Measurements from ENCODE around the gene MED13L. TPM values are rescaled to one million over a fixed set of nuclear protein-coding genes. Genes with fewer than 3 reads are reported as not detected.

MED13L gene
- total and polyA plus RNA-seq, 2 of the 8 experiments (the other 6 are each of a cell fraction or from before 2014, with no cell fraction given), result 15.9 to 51.7 TPM

GRCh38 chr12:116090516-116090915 is 187.0 kb downstream of the MED13L start (continued):
- TF ChIP-seq SIN3A (conservative IDR thresholded peaks at IDR 0.05 in 1 of 2, IDR thresholded peaks at IDR 0.05 in 1 of 2; ENCODE audit: low read depth in 1 of 2, low read length in 2 of 2) (no peak), HDAC6 (IDR thresholded peaks at IDR 0.05; ENCODE audit: low read depth, low read length) (no peak), NRF1 (IDR thresholded peaks at IDR 0.05; ENCODE audit: low read depth, low read length) (no peak)
- TF ChIP-seq, protein P1, sequence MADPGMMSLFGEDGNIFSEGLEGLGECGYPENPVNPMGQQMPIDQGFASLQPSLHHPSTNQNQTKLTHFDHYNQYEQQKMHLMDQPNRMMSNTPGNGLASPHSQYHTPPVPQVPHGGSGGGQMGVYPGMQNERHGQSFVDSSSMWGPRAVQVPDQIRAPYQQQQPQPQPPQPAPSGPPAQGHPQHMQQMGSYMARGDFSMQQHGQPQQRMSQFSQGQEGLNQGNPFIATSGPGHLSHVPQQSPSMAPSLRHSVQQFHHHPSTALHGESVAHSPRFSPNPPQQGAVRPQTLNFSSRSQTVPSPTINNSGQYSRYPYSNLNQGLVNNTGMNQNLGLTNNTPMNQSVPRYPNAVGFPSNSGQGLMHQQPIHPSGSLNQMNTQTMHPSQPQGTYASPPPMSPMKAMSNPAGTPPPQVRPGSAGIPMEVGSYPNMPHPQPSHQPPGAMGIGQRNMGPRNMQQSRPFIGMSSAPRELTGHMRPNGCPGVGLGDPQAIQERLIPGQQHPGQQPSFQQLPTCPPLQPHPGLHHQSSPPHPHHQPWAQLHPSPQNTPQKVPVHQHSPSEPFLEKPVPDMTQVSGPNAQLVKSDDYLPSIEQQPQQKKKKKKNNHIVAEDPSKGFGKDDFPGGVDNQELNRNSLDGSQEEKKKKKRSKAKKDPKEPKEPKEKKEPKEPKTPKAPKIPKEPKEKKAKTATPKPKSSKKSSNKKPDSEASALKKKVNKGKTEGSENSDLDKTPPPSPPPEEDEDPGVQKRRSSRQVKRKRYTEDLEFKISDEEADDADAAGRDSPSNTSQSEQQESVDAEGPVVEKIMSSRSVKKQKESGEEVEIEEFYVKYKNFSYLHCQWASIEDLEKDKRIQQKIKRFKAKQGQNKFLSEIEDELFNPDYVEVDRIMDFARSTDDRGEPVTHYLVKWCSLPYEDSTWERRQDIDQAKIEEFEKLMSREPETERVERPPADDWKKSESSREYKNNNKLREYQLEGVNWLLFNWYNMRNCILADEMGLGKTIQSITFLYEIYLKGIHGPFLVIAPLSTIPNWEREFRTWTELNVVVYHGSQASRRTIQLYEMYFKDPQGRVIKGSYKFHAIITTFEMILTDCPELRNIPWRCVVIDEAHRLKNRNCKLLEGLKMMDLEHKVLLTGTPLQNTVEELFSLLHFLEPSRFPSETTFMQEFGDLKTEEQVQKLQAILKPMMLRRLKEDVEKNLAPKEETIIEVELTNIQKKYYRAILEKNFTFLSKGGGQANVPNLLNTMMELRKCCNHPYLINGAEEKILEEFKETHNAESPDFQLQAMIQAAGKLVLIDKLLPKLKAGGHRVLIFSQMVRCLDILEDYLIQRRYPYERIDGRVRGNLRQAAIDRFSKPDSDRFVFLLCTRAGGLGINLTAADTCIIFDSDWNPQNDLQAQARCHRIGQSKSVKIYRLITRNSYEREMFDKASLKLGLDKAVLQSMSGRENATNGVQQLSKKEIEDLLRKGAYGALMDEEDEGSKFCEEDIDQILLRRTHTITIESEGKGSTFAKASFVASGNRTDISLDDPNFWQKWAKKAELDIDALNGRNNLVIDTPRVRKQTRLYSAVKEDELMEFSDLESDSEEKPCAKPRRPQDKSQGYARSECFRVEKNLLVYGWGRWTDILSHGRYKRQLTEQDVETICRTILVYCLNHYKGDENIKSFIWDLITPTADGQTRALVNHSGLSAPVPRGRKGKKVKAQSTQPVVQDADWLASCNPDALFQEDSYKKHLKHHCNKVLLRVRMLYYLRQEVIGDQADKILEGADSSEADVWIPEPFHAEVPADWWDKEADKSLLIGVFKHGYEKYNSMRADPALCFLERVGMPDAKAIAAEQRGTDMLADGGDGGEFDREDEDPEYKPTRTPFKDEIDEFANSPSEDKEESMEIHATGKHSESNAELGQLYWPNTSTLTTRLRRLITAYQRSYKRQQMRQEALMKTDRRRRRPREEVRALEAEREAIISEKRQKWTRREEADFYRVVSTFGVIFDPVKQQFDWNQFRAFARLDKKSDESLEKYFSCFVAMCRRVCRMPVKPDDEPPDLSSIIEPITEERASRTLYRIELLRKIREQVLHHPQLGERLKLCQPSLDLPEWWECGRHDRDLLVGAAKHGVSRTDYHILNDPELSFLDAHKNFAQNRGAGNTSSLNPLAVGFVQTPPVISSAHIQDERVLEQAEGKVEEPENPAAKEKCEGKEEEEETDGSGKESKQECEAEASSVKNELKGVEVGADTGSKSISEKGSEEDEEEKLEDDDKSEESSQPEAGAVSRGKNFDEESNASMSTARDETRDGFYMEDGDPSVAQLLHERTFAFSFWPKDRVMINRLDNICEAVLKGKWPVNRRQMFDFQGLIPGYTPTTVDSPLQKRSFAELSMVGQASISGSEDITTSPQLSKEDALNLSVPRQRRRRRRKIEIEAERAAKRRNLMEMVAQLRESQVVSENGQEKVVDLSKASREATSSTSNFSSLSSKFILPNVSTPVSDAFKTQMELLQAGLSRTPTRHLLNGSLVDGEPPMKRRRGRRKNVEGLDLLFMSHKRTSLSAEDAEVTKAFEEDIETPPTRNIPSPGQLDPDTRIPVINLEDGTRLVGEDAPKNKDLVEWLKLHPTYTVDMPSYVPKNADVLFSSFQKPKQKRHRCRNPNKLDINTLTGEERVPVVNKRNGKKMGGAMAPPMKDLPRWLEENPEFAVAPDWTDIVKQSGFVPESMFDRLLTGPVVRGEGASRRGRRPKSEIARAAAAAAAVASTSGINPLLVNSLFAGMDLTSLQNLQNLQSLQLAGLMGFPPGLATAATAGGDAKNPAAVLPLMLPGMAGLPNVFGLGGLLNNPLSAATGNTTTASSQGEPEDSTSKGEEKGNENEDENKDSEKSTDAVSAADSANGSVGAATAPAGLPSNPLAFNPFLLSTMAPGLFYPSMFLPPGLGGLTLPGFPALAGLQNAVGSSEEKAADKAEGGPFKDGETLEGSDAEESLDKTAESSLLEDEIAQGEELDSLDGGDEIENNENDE (IDR thresholded peaks at IDR 0.05; ENCODE audit: insufficient replicate concordance, low read length), result no peak
- TF ChIP-seq, protein P2, sequence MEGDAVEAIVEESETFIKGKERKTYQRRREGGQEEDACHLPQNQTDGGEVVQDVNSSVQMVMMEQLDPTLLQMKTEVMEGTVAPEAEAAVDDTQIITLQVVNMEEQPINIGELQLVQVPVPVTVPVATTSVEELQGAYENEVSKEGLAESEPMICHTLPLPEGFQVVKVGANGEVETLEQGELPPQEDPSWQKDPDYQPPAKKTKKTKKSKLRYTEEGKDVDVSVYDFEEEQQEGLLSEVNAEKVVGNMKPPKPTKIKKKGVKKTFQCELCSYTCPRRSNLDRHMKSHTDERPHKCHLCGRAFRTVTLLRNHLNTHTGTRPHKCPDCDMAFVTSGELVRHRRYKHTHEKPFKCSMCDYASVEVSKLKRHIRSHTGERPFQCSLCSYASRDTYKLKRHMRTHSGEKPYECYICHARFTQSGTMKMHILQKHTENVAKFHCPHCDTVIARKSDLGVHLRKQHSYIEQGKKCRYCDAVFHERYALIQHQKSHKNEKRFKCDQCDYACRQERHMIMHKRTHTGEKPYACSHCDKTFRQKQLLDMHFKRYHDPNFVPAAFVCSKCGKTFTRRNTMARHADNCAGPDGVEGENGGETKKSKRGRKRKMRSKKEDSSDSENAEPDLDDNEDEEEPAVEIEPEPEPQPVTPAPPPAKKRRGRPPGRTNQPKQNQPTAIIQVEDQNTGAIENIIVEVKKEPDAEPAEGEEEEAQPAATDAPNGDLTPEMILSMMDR (IDR thresholded peaks at IDR 0.05; ENCODE audit: control extremely low read depth in 1 of 3, insufficient read depth in 1 of 3, low read depth in 1 of 3, low read length in 3 of 3), result no peak
